Gastrocnemius medialis (tissue), 4 donors: ENCODE results near the gene EP300.

ENCODE experiments used
- POLR2A ChIP-seq, 2 donors: fragments of 450-650 bp; IDR thresholded peaks; one replicate each; pipeline ENCODE4 v1.6.1; 2017; ENCODE audit warnings: antibody characterized with exemption in 2 of 2, mild to moderate bottlenecking in 2 of 2, moderate library complexity in 2 of 2
- TF ChIP-seq, protein P1 (sequence below), 5 experiments: fragments of 450-650 bp in 3 of 5; fragments of 200-600 bp in 2 of 5; sonication (generic) in 2 of 5; IDR thresholded peaks in 4 of 5; conservative IDR thresholded peaks in 1 of 5; 1 replicate in 4 of 5; 2 replicates in 1 of 5; pipeline ENCODE4 v1.5.1; 2016 to 2019; ENCODE audit warnings: antibody characterized with exemption in 5 of 5, mild to moderate bottlenecking in 3 of 5, moderate library complexity in 3 of 5

DNA sequence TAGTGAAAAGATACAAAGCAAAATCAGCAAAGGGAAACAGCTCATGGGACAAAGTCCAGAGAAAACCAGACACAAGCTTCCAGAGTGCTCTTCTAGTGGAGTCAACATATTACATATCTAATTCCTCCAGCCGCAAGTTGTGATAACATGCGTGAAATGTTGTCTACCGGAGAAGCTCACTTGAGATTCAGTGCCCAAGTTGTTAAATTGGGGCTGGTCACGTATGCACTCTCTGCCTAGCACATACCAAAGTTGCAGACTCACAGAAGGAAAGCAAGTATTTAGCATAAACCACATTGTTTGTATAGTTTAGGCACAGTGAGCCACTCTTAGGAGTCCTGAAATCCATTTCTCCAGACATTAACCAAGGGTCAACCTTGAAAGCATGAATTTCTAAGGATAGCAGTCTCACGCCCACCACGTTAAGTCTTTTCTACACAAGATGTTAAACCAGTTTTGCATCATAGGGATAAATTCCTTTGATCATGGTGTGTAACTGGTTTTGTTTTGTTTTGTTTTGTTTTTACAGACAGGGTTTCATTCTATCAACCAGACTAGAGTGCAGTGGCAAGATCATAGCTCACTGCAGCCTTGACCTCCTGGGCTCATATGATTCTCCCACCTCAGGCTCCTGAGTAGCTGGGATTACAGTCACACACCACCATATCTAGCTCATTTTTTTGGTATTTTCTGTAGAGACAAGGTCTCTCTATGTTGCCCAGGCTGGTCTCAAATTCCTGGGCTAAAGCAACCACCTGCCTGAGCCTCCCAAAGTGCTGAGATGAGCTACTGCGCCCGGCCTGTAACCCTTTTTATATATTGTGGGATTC, 39.5 kb upstream of the EP300 start:
- TF ChIP-seq, protein P1, sequence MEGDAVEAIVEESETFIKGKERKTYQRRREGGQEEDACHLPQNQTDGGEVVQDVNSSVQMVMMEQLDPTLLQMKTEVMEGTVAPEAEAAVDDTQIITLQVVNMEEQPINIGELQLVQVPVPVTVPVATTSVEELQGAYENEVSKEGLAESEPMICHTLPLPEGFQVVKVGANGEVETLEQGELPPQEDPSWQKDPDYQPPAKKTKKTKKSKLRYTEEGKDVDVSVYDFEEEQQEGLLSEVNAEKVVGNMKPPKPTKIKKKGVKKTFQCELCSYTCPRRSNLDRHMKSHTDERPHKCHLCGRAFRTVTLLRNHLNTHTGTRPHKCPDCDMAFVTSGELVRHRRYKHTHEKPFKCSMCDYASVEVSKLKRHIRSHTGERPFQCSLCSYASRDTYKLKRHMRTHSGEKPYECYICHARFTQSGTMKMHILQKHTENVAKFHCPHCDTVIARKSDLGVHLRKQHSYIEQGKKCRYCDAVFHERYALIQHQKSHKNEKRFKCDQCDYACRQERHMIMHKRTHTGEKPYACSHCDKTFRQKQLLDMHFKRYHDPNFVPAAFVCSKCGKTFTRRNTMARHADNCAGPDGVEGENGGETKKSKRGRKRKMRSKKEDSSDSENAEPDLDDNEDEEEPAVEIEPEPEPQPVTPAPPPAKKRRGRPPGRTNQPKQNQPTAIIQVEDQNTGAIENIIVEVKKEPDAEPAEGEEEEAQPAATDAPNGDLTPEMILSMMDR (IDR thresholded peaks at IDR 0.05 in 4 of 5, conservative IDR thresholded peaks at IDR 0.05 in 1 of 5): no peak
- TF ChIP-seq POLR2A (IDR thresholded peaks at IDR 0.05): no peak
